Measurements from ENCODE around the gene HOXA3. TPM values are rescaled to one million over a fixed set of nuclear protein-coding genes. Genes with fewer than 3 reads are reported as not detected.

Gene HOXA3
- total and polyA plus RNA-seq, 2 of the 8 experiments (the other 6 are each of a cell fraction or from before 2014, with no cell fraction given), result not detected

DNA sequence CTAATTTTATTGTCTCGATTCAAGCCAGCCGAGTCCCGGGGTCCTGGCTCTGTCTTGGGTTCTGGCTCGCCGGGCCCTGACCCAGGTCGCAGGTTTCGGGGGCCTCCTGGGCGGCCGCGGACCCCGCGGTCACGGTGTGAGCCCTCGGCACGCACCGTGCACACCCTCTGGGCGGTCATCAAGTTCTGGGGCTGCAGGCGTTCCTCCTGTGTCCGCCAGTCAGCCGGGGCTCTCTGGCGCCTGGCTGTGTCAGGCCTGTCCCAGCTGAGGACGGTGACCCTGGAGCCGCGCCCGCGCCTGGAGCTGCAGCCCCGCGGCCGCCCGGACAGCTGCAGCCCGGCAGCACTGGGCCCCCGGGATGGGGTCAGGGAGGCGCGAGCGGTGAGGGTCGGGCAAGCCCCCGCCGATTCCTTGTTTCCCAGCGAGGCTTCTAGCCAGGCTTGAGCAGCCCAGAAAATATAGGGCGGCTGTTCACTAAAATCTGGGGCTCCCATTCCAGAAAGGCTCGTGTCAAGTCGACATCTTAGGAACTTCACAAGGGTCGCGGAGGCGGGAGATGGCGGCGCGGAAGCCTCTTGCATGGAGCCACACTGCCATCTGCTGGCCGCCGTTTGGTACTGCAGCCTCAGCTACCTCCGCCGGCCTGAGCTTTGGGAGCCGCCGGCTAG lies 8.3 kb upstream of the HOXA3 start (continued):
- TF ChIP-seq CHD7 (IDR thresholded peaks at IDR 0.05; ENCODE audit: insufficient replicate concordance, low read length), result no peak
- TF ChIP-seq FOSL1 (IDR thresholded peaks at IDR 0.05; ENCODE audit: insufficient read depth, low read depth, low read length), result no peak
- TF ChIP-seq NRF1 (IDR thresholded peaks at IDR 0.05; ENCODE audit: low read depth, low read length), result no peak
- TF ChIP-seq SRF (IDR thresholded peaks at IDR 0.05; ENCODE audit: low read depth, low read length), result no peak
- TF ChIP-seq SP2 (IDR thresholded peaks at IDR 0.05; ENCODE audit: low read length), result no peak
- TF ChIP-seq GTF2F1 (IDR thresholded peaks at IDR 0.05; ENCODE audit: borderline replicate concordance, low read depth, low read length), result no peak
- no peak for TF ChIP-seq BRCA1 (IDR thresholded peaks at IDR 0.05; ENCODE audit: low read depth, low read length)
- TF ChIP-seq EZH2 (IDR thresholded peaks at IDR 0.05; ENCODE audit: low read depth, low read length, severe bottlenecking), result peak; percentile 97
- TF ChIP-seq KDM1A (IDR thresholded peaks at IDR 0.05; ENCODE audit: borderline replicate concordance, low read length), result no peak
- TF ChIP-seq CEBPB (IDR thresholded peaks at IDR 0.05; ENCODE audit: low read depth, low read length), result no peak
- TF ChIP-seq SUZ12 (IDR thresholded peaks at IDR 0.05; ENCODE audit: low read length), result peak; percentile 98
